Liver (tissue), 9 donors: ENCODE data around the gene ZBP1. TPM values are rescaled to one million over a fixed set of nuclear protein-coding genes. Genes with fewer than 3 reads are reported as not detected.

Source experiments
- DNase-seq: peaks from one replicate; pipeline ENCODE4 v3.0.0-alpha.2; 2017; ENCODE audit warnings: low spot score
- H3K27ac ChIP-seq, 2 donors: one replicate each; pipeline ENCODE4 v1.7.0; 2013; ENCODE audit warnings: inconsistent platforms in 2 of 2, low read length in 2 of 2, control low read depth in 1 of 2, low read depth in 1 of 2, mild to moderate bottlenecking in 1 of 2
- H3K27me3 ChIP-seq, 4 donors: one replicate each; pipeline versions ENCODE4 v1.6.1 to v1.7.0; 2013; ENCODE audit warnings: low read length in 3 of 4, inconsistent platforms in 1 of 4, mild to moderate bottlenecking in 1 of 4, moderate library complexity in 1 of 4; ENCODE audit not compliant: control insufficient read depth in 4 of 4, insufficient read depth in 4 of 4
- H3K36me3 ChIP-seq, 4 donors: one replicate each; pipeline versions ENCODE4 v1.6.1 to v1.7.0; 2013; ENCODE audit warnings: low read length in 3 of 4, mild to moderate bottlenecking in 3 of 4, low read depth in 1 of 4, moderate library complexity in 1 of 4; ENCODE audit not compliant: control insufficient read depth in 4 of 4, insufficient read depth in 3 of 4
- H3K4me1 ChIP-seq, 4 donors: one replicate each; pipeline versions ENCODE4 v1.6.1 to v1.7.0; 2013; ENCODE audit warnings: low read length in 3 of 4, mild to moderate bottlenecking in 3 of 4, moderate library complexity in 1 of 4; ENCODE audit not compliant: control insufficient read depth in 4 of 4, insufficient read depth in 4 of 4
- H3K4me3 ChIP-seq, 3 donors: one replicate each; pipeline versions ENCODE4 v1.6.1 to v1.7.0; 2013; ENCODE audit warnings: low read length in 3 of 3, control low read depth in 1 of 3, low read depth in 1 of 3, mild to moderate bottlenecking in 1 of 3
- H3K9ac ChIP-seq, 2 donors: one replicate each; pipeline ENCODE4 v1.7.0; 2013; ENCODE audit warnings: low read length in 2 of 2, mild to moderate bottlenecking in 2 of 2, moderate library complexity in 2 of 2, control low read depth in 1 of 2, low read depth in 1 of 2
- H3K9me3 ChIP-seq, 4 donors: one replicate each; pipeline versions ENCODE4 v1.6.1 to v1.7.0; 2013; ENCODE audit warnings: low read length in 3 of 4; ENCODE audit not compliant: control insufficient read depth in 4 of 4
- CTCF ChIP-seq: fragments of 150-350 bp; IDR thresholded peaks from 2 replicates; pipeline ENCODE4 v1.5.1; 2017; ENCODE audit warnings: improper control_type of control experiment, low read depth, low read length; ENCODE audit not compliant: missing input control
- EGR1 ChIP-seq, 2 donors: IDR thresholded peaks; 2 replicates each; pipeline ENCODE4 v1.6.1; 2016 to 2018; ENCODE audit warnings: antibody characterized with exemption in 2 of 2, low read depth in 2 of 2
- FOXA1 ChIP-seq: IDR thresholded peaks from 2 replicates; pipeline ENCODE4 v1.6.1; 2016; ENCODE audit warnings: antibody characterized with exemption
- FOXA2 ChIP-seq: IDR thresholded peaks from 2 replicates; pipeline ENCODE4 v1.6.1; 2016; ENCODE audit warnings: antibody characterized with exemption
- GABPA ChIP-seq, 2 donors: IDR thresholded peaks in 1 of 2; conservative IDR thresholded peaks in 1 of 2; 2 replicates each; pipeline ENCODE4 v1.6.1; 2016; ENCODE audit warnings: antibody characterized with exemption in 2 of 2, mild to moderate bottlenecking in 1 of 2, moderate library complexity in 1 of 2
- HNF4A ChIP-seq, 2 donors: conservative IDR thresholded peaks; 2 replicates each; pipeline ENCODE4 v1.6.1; 2016; ENCODE audit warnings: antibody characterized with exemption in 2 of 2, mild to moderate bottlenecking in 2 of 2
- HNF4G ChIP-seq: IDR thresholded peaks from 2 replicates; pipeline ENCODE4 v1.6.1; 2016; ENCODE audit warnings: antibody characterized with exemption
- JUND ChIP-seq, 2 donors: IDR thresholded peaks; 2 replicates each; pipeline ENCODE4 v1.6.1; 2016; ENCODE audit warnings: antibody characterized with exemption in 2 of 2
- MAX ChIP-seq: IDR thresholded peaks from 2 replicates; pipeline ENCODE4 v1.6.1; 2016; ENCODE audit warnings: antibody characterized with exemption
- NR2F2 ChIP-seq: IDR thresholded peaks from 2 replicates; pipeline ENCODE4 v1.6.1; 2016; ENCODE audit warnings: antibody characterized with exemption
- RAD21 ChIP-seq, 2 donors: IDR thresholded peaks; 2 replicates each; pipeline ENCODE4 v1.6.1; 2016; ENCODE audit warnings: antibody characterized with exemption in 2 of 2, mild to moderate bottlenecking in 2 of 2
- REST ChIP-seq: IDR thresholded peaks from 2 replicates; pipeline ENCODE4 v1.6.1; 2016; ENCODE audit warnings: antibody characterized with exemption, mild to moderate bottlenecking
- RXRA ChIP-seq, 2 donors: IDR thresholded peaks; 2 replicates each; pipeline ENCODE4 v1.6.1; 2017 to 2018; ENCODE audit warnings: antibody characterized with exemption in 2 of 2, mild to moderate bottlenecking in 1 of 2
- SP1 ChIP-seq: IDR thresholded peaks from 2 replicates; pipeline ENCODE4 v1.6.1; 2018; ENCODE audit warnings: antibody characterized with exemption, mild to moderate bottlenecking
- TAF1 ChIP-seq: conservative IDR thresholded peaks from 2 replicates; pipeline ENCODE4 v1.6.1; 2016; ENCODE audit warnings: antibody characterized with exemption, mild to moderate bottlenecking
- YY1 ChIP-seq: IDR thresholded peaks from 2 replicates; pipeline ENCODE4 v1.6.1; 2016; ENCODE audit warnings: antibody characterized with exemption, mild to moderate bottlenecking
- ZBTB33 ChIP-seq: IDR thresholded peaks from 2 replicates; pipeline ENCODE4 v1.6.1; 2016; ENCODE audit warnings: antibody characterized with exemption
- WGBS: extraction: QIAGEN DNeasy Blood & Tissue Kit; methylation state at CpG from one replicate; pipeline ENCODE4 v1.1.7; 2013; 5-methylcytosine and 5-hydroxymethylcytosine counted together
- polyA plus RNA-seq, 2 donors: library from polyadenylated mRNA; stranded (reverse) in 1 of 2; unstranded in 1 of 2; fragments of 200-250 nt in 1 of 2; fragments of >200 nt in 1 of 2; fragmentation: Nextera tagmentation in 1 of 2; extraction: Ambion mirVana in 1 of 2; gene quantifications; one replicate each; pipeline versions ENCODE4 v1.2.1 to v1.2.3, GENCODE V29; 2013 to 2015
- total RNA-seq, 2 donors: library from RNA; depleted of rRNA; stranded (reverse); fragments of >200 nt; gene quantifications; one replicate each; pipeline ENCODE4 v1.2.3, GENCODE V29; 2014
- TF ChIP-seq, protein P1 (sequence below): IDR thresholded peaks from 2 replicates; pipeline ENCODE4 v1.6.1; 2016; ENCODE audit warnings: antibody characterized with exemption
- donor health status: healthy.
- donor health status: healthy.
- donor health status: healthy.
- donor health status: healthy.
- donor health status: healthy.

Gene ZBP1
- total and polyA plus RNA-seq, 4 donors: 0.06 to 0.42 (median 0.13) TPM

DNA sequence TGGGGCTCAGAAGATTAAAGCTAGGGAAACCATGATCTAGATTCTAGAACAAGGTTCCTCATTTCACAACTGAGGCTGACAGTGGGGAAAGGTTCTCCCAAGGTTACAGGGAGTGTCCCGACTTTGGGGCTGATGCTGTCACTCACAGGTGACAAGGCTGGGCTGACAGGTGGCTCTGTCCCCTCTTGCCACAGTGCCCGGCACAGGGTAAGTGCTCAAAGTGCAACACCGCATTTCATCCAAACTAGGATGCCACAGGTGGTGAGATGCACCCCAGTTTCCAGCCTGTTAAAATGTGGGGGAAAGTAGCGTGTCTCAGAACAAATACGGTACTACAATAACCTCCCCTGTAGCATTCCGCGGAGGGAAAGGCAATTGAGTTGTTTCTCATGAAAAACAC is 7.8 kb downstream of the ZBP1 start:
- Histone ChIP-seq H3K4me1 (no peaks in the 10 kb centered on the region), H3K36me3 (no peaks in the 10 kb centered on the region), H3K27ac (no peak overlapping the region), H3K9ac (no peak overlapping the region), H3K4me3 (no peak overlapping the region), H3K27me3 (no peaks in the 10 kb centered on the region), H3K9me3 (no peaks in the 10 kb centered on the region)
- 81% methylated on average over 7 of the region's 7 CpGs for WGBS
- no peak for DNase-seq
- TF ChIP-seq FOXA2 (no peak), EGR1 (IDR thresholded peaks at IDR 0.05; ENCODE audit: low read depth in 2 of 2) (no peak), HNF4A (conservative IDR thresholded peaks at IDR 0.05) (no peak), CTCF (no peak), SP1 (no peak), RAD21 (IDR thresholded peaks at IDR 0.05) (no peak), HNF4G (no peak), ZBTB33 (no peak)

DNA sequence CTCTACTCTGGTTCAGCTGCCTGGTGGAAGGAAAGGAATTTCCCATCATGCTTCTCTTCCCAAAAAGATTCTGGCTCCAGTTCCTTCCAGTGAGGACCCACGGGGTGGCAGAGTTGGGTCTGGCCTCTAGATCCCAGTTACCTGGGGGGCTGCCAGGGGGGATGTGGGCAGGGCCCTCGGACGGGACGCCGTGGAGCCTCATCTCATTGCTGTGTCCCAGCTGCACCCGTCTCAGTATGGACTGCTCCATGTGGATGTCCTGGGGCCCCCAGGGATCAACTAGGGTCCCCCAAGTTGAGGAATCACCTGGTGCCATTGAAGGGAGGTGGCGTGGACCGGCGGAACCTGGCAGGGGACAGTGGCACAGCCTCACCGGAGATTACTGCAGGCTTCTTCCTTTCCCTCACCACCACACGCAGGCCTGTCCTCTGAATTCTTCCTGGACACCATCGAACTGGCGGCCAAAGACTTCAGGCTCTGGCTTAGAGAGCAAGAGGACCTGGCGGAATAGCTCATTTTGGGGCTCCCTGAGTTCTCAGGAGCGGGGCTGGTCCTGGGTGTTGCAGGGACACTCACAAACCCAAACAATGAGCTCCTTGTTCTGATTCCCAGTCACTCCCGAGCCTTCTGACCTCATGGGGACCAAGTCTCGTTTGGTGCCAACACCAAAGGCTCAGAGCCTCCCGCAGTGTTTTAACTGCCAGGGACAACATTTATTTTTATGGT is 8.5 kb downstream of the ZBP1 start:
- no peak for DNase-seq
- TF ChIP-seq FOXA1 (no peak), FOXA2 (no peak), CTCF (no peak), REST (no peak), MAX (no peak), GABPA (IDR thresholded peaks at IDR 0.05 in 1 of 2, conservative IDR thresholded peaks at IDR 0.05 in 1 of 2) (no peak), HNF4G (no peak), TAF1 (no peak), EGR1 (IDR thresholded peaks at IDR 0.05; ENCODE audit: low read depth in 2 of 2) (no peak), HNF4A (conservative IDR thresholded peaks at IDR 0.05) (no peak), YY1 (no peak), RXRA (IDR thresholded peaks at IDR 0.05) (no peak), RAD21 (IDR thresholded peaks at IDR 0.05) (no peak), SP1 (no peak), NR2F2 (no peak), ZBTB33 (no peak), JUND (IDR thresholded peaks at IDR 0.05) (no peak)
- TF ChIP-seq, protein P1, sequence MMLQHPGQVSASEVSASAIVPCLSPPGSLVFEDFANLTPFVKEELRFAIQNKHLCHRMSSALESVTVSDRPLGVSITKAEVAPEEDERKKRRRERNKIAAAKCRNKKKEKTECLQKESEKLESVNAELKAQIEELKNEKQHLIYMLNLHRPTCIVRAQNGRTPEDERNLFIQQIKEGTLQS: no peak
- no peak overlapping the region for H3K4me3 ChIP-seq
- no peak overlapping the region for H3K9ac ChIP-seq
- no peaks in the 10 kb centered on the region for H3K27me3 ChIP-seq
- no peaks in the 10 kb centered on the region for H3K9me3 ChIP-seq
- no peak overlapping the region for H3K27ac ChIP-seq
- H3K36me3 ChIP-seq: no peaks in the 10 kb centered on the region
- 77% methylated on average over 18 of the region's 18 CpGs for WGBS
- no peaks in the 10 kb centered on the region for H3K4me1 ChIP-seq
